PFSK-1 (cell line): Measurements from ENCODE around the gene PAQR4.

ENCODE experiments used
- FOXP2 ChIP-seq: optimal IDR thresholded peaks from 2 replicates; pipeline ENCODE3; 2011; ENCODE audit warnings: borderline replicate concordance, control low read depth, inconsistent platforms; ENCODE audit not compliant: insufficient read depth; ENCODE audit errors: extremely low read length, extremely low read depth
- POLR2AphosphoS5 ChIP-seq: IDR thresholded peaks from 2 replicates; pipeline ENCODE4 v1.6.1; 2012; ENCODE audit warnings: low read depth, mild to moderate bottlenecking, control low read depth, low read length, moderate library complexity
- SIN3A ChIP-seq: IDR thresholded peaks from 2 replicates; pipeline ENCODE4 v1.6.1; 2012; ENCODE audit warnings: mild to moderate bottlenecking, low read length, moderate library complexity, borderline replicate concordance; ENCODE audit not compliant: insufficient read depth
- TAF1 ChIP-seq: IDR thresholded peaks from 2 replicates; pipeline ENCODE4 v1.6.1; 2012; ENCODE audit warnings: low read length, control low read depth, borderline replicate concordance; ENCODE audit not compliant: insufficient read depth
- TF ChIP-seq, protein P1 (sequence below), 2 experiments: IDR thresholded peaks; 2 replicates each; pipeline versions ENCODE4 v1.6.1 to v1.8.0; 2011 to 2012; ENCODE audit warnings: low read depth in 2 of 2, low read length in 2 of 2, control low read depth in 1 of 2, inconsistent platforms in 1 of 2, mild to moderate bottlenecking in 1 of 2, moderate library complexity in 1 of 2; ENCODE audit not compliant: insufficient read depth in 1 of 2

DNA sequence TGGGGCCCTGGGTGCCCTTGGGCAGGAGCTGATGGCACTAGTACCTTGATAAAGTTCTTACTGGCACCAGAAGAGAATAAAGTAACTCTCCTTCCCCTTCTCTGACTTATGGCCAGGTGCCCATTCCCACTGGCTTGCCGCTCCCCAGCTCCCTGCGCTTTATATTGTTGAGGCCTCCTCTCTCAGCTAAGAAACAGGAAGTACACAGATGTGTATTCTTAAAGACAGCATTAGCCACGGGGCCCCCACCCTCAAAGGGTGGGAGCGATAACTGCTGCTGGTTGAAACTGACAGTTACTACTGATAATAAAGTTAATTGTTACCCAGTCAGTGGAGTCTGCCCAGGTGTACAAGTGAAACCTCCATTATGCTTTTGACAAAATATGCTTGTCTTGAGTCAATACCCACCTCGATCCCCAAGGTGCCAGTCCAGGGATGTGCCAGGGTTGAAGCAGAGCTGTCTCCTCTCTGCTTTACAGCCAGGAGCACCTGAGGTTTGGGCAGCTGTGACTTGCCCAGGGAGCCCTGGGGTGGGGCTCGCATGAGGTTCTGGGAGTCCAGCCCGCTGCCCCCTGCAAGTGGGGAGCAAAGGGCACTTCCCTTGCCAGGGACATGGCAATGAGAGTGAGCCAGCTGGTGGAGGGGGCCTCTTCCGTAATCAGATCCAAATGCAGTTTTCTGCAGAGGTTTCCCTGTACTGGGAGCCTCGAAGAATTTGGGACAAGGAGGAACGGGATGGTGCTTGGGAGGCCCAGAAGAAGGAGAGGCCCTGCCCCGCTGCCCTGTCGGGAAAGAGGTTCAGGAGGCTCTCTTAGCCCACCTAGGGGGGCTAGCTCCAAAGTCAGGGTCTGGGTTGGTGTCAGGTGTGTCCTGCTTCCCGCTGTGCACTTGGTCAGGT, 38.2 kb downstream of the PAQR4 start:
- TF ChIP-seq TAF1 (no peak), SIN3A (no peak), POLR2AphosphoS5 (no peak), FOXP2 (no peak)
- TF ChIP-seq, protein P1, sequence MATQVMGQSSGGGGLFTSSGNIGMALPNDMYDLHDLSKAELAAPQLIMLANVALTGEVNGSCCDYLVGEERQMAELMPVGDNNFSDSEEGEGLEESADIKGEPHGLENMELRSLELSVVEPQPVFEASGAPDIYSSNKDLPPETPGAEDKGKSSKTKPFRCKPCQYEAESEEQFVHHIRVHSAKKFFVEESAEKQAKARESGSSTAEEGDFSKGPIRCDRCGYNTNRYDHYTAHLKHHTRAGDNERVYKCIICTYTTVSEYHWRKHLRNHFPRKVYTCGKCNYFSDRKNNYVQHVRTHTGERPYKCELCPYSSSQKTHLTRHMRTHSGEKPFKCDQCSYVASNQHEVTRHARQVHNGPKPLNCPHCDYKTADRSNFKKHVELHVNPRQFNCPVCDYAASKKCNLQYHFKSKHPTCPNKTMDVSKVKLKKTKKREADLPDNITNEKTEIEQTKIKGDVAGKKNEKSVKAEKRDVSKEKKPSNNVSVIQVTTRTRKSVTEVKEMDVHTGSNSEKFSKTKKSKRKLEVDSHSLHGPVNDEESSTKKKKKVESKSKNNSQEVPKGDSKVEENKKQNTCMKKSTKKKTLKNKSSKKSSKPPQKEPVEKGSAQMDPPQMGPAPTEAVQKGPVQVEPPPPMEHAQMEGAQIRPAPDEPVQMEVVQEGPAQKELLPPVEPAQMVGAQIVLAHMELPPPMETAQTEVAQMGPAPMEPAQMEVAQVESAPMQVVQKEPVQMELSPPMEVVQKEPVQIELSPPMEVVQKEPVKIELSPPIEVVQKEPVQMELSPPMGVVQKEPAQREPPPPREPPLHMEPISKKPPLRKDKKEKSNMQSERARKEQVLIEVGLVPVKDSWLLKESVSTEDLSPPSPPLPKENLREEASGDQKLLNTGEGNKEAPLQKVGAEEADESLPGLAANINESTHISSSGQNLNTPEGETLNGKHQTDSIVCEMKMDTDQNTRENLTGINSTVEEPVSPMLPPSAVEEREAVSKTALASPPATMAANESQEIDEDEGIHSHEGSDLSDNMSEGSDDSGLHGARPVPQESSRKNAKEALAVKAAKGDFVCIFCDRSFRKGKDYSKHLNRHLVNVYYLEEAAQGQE (IDR thresholded peaks at IDR 0.05; ENCODE audit: insufficient read depth in 1 of 2, low read depth in 2 of 2, low read length in 2 of 2) = no peak
